GM23248 (cell line): ENCODE data around the gene MBD3L2.

ENCODE experiments used
- EZH2 ChIP-seq: fragments of 200-600 bp; sonication (generic); IDR thresholded peaks from 2 replicates; pipeline ENCODE4 v1.6.1; 2018; ENCODE audit warnings: antibody characterized with exemption, mild to moderate bottlenecking; ENCODE audit not compliant: insufficient read depth, poor library complexity, severe bottlenecking
- EZH2phosphoT487 ChIP-seq: fragments of 200-600 bp; sonication (generic); IDR thresholded peaks from 2 replicates; pipeline ENCODE4 v1.6.1; 2018; ENCODE audit warnings: antibody characterized with exemption, moderate library complexity, mild to moderate bottlenecking, low read depth; ENCODE audit not compliant: insufficient read depth

DNA sequence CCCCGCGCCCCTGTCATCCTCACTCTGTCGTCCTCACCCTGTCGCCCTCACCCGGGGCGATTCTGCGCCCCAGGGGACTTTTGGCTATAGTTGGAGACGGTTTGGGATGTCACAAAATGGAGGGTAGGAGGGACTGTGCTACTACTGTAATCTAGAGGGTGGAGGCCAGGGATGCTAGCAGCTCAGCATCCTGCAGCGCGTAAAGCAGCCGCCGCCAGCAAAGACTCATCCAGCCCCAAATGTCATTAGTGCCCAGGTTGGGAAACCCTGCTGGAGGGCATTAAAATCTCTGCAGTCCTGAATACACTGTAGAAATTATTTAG, 20.7 kb downstream of the MBD3L2 start:
- TF ChIP-seq EZH2 = no peak
- TF ChIP-seq EZH2phosphoT487 = no peak
